Ovary (tissue), 3 donors: ENCODE results near the gene WTAP.

ENCODE experiments used
- POLR2A ChIP-seq: fragments of 450-650 bp; IDR thresholded peaks from one replicate; pipeline ENCODE4 v1.6.1; 2017; ENCODE audit warnings: antibody characterized with exemption, mild to moderate bottlenecking, moderate library complexity
- TF ChIP-seq, protein P1 (sequence below), 3 donors: fragments of 450-650 bp in 2 of 3; fragments of 200-600 bp in 1 of 3; IDR thresholded peaks; one replicate each; pipeline versions ENCODE4 v1.5.1 to v1.8.0; 2016 to 2022; ENCODE audit warnings: antibody characterized with exemption in 3 of 3, mild to moderate bottlenecking in 1 of 3
- donor health status: DM: no; HTN: no; CAD: no.

DNA sequence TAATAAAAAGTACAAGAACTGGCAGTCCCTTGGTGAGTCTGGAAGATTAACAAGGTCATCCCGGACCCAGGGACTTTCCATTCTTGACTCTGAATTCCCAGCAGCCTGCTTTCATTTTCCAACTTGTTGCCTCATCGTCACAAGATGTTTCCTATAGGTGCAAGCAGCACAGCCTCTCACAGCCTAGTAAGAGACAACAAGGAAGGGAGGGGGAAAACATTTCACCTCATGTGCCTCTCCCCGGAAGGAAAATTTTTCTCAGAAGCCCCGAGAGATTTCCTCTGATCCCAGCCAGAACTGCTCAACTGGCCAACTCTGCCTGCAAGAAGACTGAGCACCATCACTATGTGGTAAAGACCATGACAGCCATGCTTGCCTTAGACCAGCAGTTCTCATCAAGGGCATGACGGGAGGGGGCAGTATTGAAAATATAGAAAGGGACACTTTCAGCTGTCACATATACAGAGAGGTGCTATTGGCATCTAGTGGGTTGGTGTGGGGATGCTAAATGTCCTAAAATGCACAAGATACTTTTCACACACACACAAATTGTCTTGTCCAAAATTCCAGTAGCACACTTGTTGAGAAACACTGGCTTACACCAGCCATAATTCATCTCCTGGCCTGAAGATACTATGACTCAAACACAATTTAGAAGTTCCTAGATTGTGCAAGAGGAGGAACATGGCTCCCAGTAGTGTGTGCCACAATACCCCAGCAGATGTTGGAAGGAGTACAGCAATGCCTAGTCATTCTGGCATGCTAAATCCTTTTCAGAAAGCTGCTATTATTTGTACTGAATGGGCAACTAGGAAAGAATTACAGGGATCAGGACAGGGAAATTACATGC lies 10.8 kb upstream of the WTAP start:
- TF ChIP-seq, protein P1, sequence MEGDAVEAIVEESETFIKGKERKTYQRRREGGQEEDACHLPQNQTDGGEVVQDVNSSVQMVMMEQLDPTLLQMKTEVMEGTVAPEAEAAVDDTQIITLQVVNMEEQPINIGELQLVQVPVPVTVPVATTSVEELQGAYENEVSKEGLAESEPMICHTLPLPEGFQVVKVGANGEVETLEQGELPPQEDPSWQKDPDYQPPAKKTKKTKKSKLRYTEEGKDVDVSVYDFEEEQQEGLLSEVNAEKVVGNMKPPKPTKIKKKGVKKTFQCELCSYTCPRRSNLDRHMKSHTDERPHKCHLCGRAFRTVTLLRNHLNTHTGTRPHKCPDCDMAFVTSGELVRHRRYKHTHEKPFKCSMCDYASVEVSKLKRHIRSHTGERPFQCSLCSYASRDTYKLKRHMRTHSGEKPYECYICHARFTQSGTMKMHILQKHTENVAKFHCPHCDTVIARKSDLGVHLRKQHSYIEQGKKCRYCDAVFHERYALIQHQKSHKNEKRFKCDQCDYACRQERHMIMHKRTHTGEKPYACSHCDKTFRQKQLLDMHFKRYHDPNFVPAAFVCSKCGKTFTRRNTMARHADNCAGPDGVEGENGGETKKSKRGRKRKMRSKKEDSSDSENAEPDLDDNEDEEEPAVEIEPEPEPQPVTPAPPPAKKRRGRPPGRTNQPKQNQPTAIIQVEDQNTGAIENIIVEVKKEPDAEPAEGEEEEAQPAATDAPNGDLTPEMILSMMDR (IDR thresholded peaks at IDR 0.05): no peak
- no peak for TF ChIP-seq POLR2A
